Activated CD8-positive, alpha-beta memory T cell treated with anti-CD3 and anti-CD28 coated beads, Interleukin-2, amount 10 ng/mL, durations not matched to agents 7 days and 5 days (primary cell): Measurements from ENCODE around the gene CALN1. TPM values are rescaled to one million over a fixed set of nuclear protein-coding genes. Genes with fewer than 3 reads are reported as not detected.
"Not testable (repeated sequence)": the region's sequence is repeated elsewhere in the genome, so short reads cannot be mapped to it uniquely, and the experiment has no call there.

Experiments
- ATAC-seq: fragments of 150-1000 bp; cut with Tn5 transposase; one replicate; pipeline ENCODE4 v1.10.0; 2021; ENCODE audit warnings: moderate library complexity
- CTCF ChIA-PET: fragments of 350-600 bp; sonication (Branson Sonifier 250); formaldehyde crosslinking; loops from one replicate; lab custom pipeline; 2021; ENCODE audit warnings: antibody characterized with exemption; lab: Charles Lee
- DNase-seq: peaks from one replicate; pipeline ENCODE4 v3.0.0-alpha.2; 2020
- H3K27ac Mint-ChIP-seq: one replicate; pipeline ENCODE4 v1.8.0; 2021; ENCODE audit warnings: mild to moderate bottlenecking, mixed read lengths
- H3K27me3 Mint-ChIP-seq: one replicate; pipeline ENCODE4 v1.8.0; 2021; ENCODE audit warnings: mixed read lengths
- H3K36me3 Mint-ChIP-seq: one replicate; pipeline ENCODE4 v1.8.0; 2021; ENCODE audit warnings: mild to moderate bottlenecking, mixed read lengths
- H3K4me1 Mint-ChIP-seq: one replicate; pipeline ENCODE4 v1.8.0; 2021; ENCODE audit warnings: mixed read lengths
- H3K4me3 Mint-ChIP-seq: one replicate; pipeline ENCODE4 v1.8.0; 2021; ENCODE audit warnings: mild to moderate bottlenecking, moderate library complexity, mixed read lengths
- H3K9me3 Mint-ChIP-seq: one replicate; pipeline ENCODE4 v1.8.0; 2022; ENCODE audit warnings: low read depth, mixed read lengths
- total RNA-seq, 2 experiments: library from RNA; stranded (reverse); gene quantifications; one replicate each; pipeline ENCODE4 v1.2.3, GENCODE V29; 2021

CALN1 gene
- total RNA-seq, 2 experiments from 2014 or later, result not detected

- H3K27ac Mint-ChIP-seq, result no peak overlapping the region
- no peak for ATAC-seq
- H3K36me3 Mint-ChIP-seq, result no peaks in the 10 kb centered on the region
- CTCF ChIA-PET, result no interaction called here
- no peaks in the 10 kb centered on the region for H3K27me3 Mint-ChIP-seq
- H3K4me3 Mint-ChIP-seq, result no peak overlapping the region
- no peak for DNase-seq
- no peaks in the 10 kb centered on the region for H3K4me1 Mint-ChIP-seq
- peaks cover 4% of the 10 kb centered on the region for H3K9me3 Mint-ChIP-seq
Observed at GRCh38 chr7:72099784-72100183, 312.4 kb downstream of the CALN1 start.

GRCh38 chr7:72098807-72099580 lies 313.1 kb downstream of the CALN1 start:
- CTCF ChIA-PET, result no interaction called here
- H3K36me3 Mint-ChIP-seq, result no peaks in the 10 kb centered on the region
- no peak overlapping the region for H3K27ac Mint-ChIP-seq
- no peaks in the 10 kb centered on the region for H3K27me3 Mint-ChIP-seq
- no peak overlapping the region for H3K4me3 Mint-ChIP-seq
- H3K4me1 Mint-ChIP-seq, result no peaks in the 10 kb centered on the region
- ATAC-seq (no peak), DNase-seq (no peak)
- H3K9me3 Mint-ChIP-seq, result peaks cover 4% of the 10 kb centered on the region

DNA sequence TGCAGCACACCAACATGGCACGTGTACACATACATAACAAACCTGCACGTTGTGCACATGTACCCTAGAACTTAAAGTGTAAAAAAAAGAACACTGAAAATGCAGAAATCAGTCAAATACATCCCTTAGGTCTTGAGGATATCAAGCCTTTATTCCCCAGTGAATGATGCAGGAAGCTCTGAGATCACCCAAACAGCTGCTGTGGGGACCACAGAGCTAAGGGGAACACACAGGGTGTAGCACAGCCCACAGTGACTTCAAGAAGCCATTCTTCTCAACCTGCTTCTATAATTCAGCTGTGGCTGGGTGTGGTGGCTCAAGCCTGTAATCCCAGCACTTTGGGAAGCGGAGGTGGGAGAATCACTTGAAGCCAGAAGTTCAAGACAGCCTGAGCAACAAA lies 314.9 kb downstream of the CALN1 start:
- Mint-ChIP-seq H3K4me1 (no peaks in the 10 kb centered on the region), H3K9me3 (peaks cover 2% of the 10 kb centered on the region), H3K36me3 (no peaks in the 10 kb centered on the region), H3K27me3 (no peaks in the 10 kb centered on the region), H3K27ac (no peak overlapping the region), H3K4me3 (no peak overlapping the region)
- no peak for DNase-seq
- CTCF ChIA-PET, result no interaction called here
- ATAC-seq, result no peak

DNA sequence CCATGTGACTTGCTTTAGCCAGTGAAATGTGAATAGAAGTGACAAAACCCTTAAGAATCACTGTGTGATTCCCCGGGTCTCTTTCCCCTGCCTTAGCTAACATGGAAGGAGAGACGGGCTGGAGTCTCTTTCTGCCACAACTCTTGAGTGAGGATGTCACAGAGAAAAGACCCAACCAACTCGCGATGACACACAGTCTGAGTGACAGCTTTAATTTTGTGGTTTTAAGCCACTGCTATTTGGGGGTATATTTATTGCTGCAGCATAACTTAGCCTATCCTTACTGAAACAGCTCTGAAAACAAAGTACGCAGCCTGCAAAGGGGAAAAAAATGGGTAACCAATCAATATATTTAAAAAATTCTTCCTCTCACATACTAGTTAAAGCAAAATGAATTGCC lies 319.4 kb downstream of the CALN1 start:
- CTCF ChIA-PET, result no interaction called here

DNA sequence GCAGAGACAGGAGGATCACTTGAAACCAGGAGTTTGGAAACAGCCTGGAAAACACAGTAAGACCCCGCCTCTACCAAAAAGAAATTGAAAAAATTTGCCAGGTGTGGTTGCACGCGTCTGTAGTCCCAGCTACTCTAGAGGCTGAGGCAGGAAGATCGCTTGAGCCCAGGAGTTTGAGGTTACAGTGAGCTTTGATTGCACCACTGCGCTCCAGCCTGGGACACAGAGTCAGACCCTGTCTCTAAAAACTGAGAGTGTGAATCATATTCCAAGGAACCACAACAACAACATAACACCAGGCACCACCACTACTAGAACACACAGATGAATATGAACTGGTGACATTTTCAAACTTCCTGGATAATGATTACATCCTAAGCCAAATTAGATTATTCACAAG lies 324.2 kb downstream of the CALN1 start:
- H3K27ac Mint-ChIP-seq, result no peak overlapping the region
- H3K9me3 Mint-ChIP-seq, result peaks cover 3% of the 10 kb centered on the region
- no peak overlapping the region for H3K4me3 Mint-ChIP-seq
- H3K4me1 Mint-ChIP-seq, result no peaks in the 10 kb centered on the region
- DNase-seq (no peak), ATAC-seq (no peak)
- H3K27me3 Mint-ChIP-seq, result no peaks in the 10 kb centered on the region
- H3K36me3 Mint-ChIP-seq, result no peaks in the 10 kb centered on the region
- CTCF ChIA-PET, result no interaction called here

More for the DNA sequence above, 319.4 kb downstream of the CALN1 start:
- Mint-ChIP-seq H3K9me3 (peaks cover 2% of the 10 kb centered on the region), H3K36me3 (no peaks in the 10 kb centered on the region), H3K27me3 (no peaks in the 10 kb centered on the region), H3K4me3 (no peak overlapping the region), H3K27ac (no peak overlapping the region), H3K4me1 (no peaks in the 10 kb centered on the region)
- DNase-seq (no peak), ATAC-seq (no peak)

DNA sequence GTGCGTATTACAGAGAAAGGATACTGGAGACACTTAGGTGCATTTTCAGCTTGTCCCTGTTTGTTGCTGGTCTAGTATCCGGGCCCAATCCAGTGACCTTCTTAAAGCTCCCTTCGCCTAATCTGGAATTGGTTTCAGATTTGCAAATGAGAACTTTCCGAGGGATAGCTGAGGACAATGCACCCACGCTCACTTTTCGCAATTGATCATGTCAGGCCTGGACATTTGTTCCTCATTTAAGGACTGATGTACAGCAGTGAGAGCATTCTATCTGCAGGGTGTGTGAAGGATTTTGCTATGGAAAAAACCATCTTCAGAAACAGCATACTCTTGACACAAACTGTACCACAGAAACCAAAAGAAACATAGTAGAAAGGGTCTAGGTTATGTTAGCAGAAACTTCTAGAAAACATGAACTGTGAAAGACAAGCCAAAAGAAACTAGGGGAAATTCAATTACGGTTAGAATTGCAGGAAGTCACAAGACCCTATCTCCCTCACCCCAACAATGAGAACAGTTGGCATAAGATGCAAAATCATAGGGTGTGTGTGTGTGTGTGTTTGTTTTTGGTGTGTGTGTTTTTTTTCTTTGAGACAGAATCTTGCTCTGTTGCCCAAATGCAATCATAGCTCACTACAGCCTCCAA lies 331.1 kb downstream of the CALN1 start:
- ATAC-seq, result no peak
- CTCF ChIA-PET, result no interaction called here
- Mint-ChIP-seq H3K36me3 (no peaks in the 10 kb centered on the region), H3K27me3 (no peaks in the 10 kb centered on the region), H3K4me3 (no peak overlapping the region), H3K27ac (no peak overlapping the region), H3K4me1 (no peaks in the 10 kb centered on the region), H3K9me3 (peaks cover 8% of the 10 kb centered on the region)
- DNase-seq, result no peak

DNA sequence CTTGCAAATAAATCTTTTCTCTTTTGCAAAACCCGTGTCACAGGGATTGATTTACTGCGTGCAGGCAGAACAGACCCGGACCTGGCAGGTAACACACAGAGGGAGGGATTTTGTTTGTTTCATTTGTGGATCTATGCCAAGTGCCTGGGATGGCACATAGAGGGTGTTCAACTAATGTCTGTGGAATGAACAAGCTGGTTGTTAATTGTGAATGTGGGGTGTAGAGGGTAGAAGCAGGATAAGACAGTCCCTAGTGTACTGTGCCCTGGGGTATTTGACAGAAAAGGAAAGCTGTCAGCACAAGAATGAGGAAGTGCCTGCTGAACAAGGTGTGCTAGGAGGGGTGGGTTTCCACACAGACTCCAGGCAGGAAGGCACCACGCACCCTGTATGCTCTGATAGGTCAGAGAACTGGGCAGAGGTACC lies 331.8 kb downstream of the CALN1 start:
- no peak overlapping the region for H3K4me3 Mint-ChIP-seq
- DNase-seq (no peak), ATAC-seq (no peak)
- no peak overlapping the region for H3K27ac Mint-ChIP-seq
- CTCF ChIA-PET, result no interaction called here
- no peaks in the 10 kb centered on the region for H3K36me3 Mint-ChIP-seq
- H3K9me3 Mint-ChIP-seq, result peaks cover 8% of the 10 kb centered on the region
- no peaks in the 10 kb centered on the region for H3K27me3 Mint-ChIP-seq
- H3K4me1 Mint-ChIP-seq, result no peaks in the 10 kb centered on the region

DNA sequence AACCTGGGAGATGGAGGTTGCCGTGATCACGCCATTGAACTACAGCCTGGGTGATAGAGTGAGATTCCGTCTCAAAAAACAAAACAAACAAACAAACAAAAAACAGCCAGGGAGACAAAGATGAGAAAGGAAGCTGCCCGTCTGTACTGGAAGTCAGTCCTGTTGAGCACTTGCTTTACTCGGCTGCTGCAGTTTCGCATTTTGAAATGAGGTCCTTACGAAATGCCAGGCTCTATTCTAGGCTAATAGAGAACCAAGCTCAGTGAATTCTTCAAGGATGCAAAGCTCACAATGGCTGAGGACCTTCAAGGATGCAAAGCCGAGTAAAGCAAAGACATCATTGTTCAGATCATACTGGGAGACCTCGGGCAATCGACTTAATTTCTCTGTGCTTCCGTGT lies 333.3 kb downstream of the CALN1 start:
- no peaks in the 10 kb centered on the region for H3K4me1 Mint-ChIP-seq

GRCh38 chr7:72078301-72078700 lies 333.8 kb downstream of the CALN1 start:
- Mint-ChIP-seq H3K36me3 (no peaks in the 10 kb centered on the region), H3K4me1 (no peaks in the 10 kb centered on the region), H3K4me3 (no peak overlapping the region), H3K9me3 (peaks cover 13% of the 10 kb centered on the region), H3K27me3 (no peaks in the 10 kb centered on the region), H3K27ac (no peak overlapping the region)
- CTCF ChIA-PET, result no interaction called here
- DNase-seq (no peak), ATAC-seq (no peak)

More for the DNA sequence above, 333.3 kb downstream of the CALN1 start:
- DNase-seq, result no peak
- no peaks in the 10 kb centered on the region for H3K36me3 Mint-ChIP-seq
- H3K27ac Mint-ChIP-seq, result no peak overlapping the region
- H3K9me3 Mint-ChIP-seq, result peaks cover 13% of the 10 kb centered on the region
- CTCF ChIA-PET, result no interaction called here
- no peak for ATAC-seq
- H3K4me3 Mint-ChIP-seq, result no peak overlapping the region
- H3K27me3 Mint-ChIP-seq, result no peaks in the 10 kb centered on the region

GRCh38 chr7:72077786-72078185 lies 334.4 kb downstream of the CALN1 start:
- no peak for DNase-seq
- H3K36me3 Mint-ChIP-seq, result no peaks in the 10 kb centered on the region
- H3K27ac Mint-ChIP-seq, result no peak overlapping the region
- no peaks in the 10 kb centered on the region for H3K4me1 Mint-ChIP-seq
- no peak overlapping the region for H3K4me3 Mint-ChIP-seq
- no peak for ATAC-seq
- no peaks in the 10 kb centered on the region for H3K27me3 Mint-ChIP-seq
- peaks cover 13% of the 10 kb centered on the region for H3K9me3 Mint-ChIP-seq
- CTCF ChIA-PET, result no interaction called here

GRCh38 chr7:72072901-72073300 lies 339.2 kb downstream of the CALN1 start:
- no peak overlapping the region for H3K27ac Mint-ChIP-seq
- no peak for DNase-seq
- H3K4me1 Mint-ChIP-seq, result no peaks in the 10 kb centered on the region
- ATAC-seq, result no peak
- CTCF ChIA-PET, result no interaction called here
- H3K9me3 Mint-ChIP-seq, result peaks cover 16% of the 10 kb centered on the region
- no peak overlapping the region for H3K4me3 Mint-ChIP-seq
- H3K27me3 Mint-ChIP-seq, result no peaks in the 10 kb centered on the region
- no peaks in the 10 kb centered on the region for H3K36me3 Mint-ChIP-seq

- Mint-ChIP-seq H3K27ac (no peak overlapping the region), H3K4me3 (no peak overlapping the region), H3K4me1 (no peaks in the 10 kb centered on the region), H3K9me3 (peaks cover 9% of the 10 kb centered on the region), H3K36me3 (no peaks in the 10 kb centered on the region), H3K27me3 (no peaks in the 10 kb centered on the region)
- ATAC-seq (no peak), DNase-seq (no peak)
- CTCF ChIA-PET, result no interaction called here
Observed at GRCh38 chr7:72069263-72069662, 342.9 kb downstream of the CALN1 start.

GRCh38 chr7:72065764-72066163 lies 346.4 kb downstream of the CALN1 start:
- H3K9me3 Mint-ChIP-seq, H3K4me1 Mint-ChIP-seq, H3K36me3 Mint-ChIP-seq, ATAC-seq, CTCF ChIA-PET, H3K27me3 Mint-ChIP-seq, H3K4me3 Mint-ChIP-seq, DNase-seq, H3K27ac Mint-ChIP-seq: not testable (repeated sequence)

DNA sequence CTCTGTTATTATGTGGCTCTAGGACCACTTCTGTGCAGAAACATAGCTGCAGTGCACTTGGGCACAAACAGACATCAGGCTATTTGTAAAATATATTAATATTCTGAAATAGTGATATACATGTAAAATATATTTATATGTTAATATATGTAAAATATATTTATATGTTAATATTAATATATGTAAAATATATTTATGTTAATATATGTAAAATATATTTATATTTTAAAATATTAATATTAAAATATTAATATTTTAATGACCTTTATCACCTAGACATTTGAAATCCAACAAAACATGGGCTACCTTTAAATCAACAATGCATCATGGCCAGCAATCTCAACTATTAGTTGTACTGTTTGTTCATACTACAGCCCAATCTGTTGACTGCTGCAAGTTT lies 347.2 kb downstream of the CALN1 start:
- H3K4me3 Mint-ChIP-seq, result no peak overlapping the region
- ATAC-seq, result no peak
- H3K9me3 Mint-ChIP-seq, result peaks cover 4% of the 10 kb centered on the region
- CTCF ChIA-PET, result interaction anchor here (0.5 kb wide), 1 partner anchor 49 kb away, joined by 4 read pairs; no protein-coding TSS in a partner anchor
- H3K27me3 Mint-ChIP-seq, result no peaks in the 10 kb centered on the region
- H3K27ac Mint-ChIP-seq, result no peak overlapping the region
- H3K36me3 Mint-ChIP-seq, result no peaks in the 10 kb centered on the region
- H3K4me1 Mint-ChIP-seq, result no peaks in the 10 kb centered on the region
- no peak for DNase-seq
